HEK293T (cell line): ENCODE measurements around the gene WDR73.

Source experiments
- BHLHE40 ChIP-seq: fragments of 450-650 bp; IDR thresholded peaks from 2 replicates; pipeline ENCODE4 v1.6.1; 2016; ENCODE audit warnings: mild to moderate bottlenecking, moderate library complexity, borderline replicate concordance
- FOXK2 ChIP-seq: fragments of 450-650 bp; IDR thresholded peaks from 2 replicates; pipeline ENCODE4 v1.6.1; 2016; ENCODE audit warnings: mild to moderate bottlenecking
- NFRKB ChIP-seq: fragments of 450-650 bp; IDR thresholded peaks from 2 replicates; pipeline ENCODE4 v1.6.1; 2016; ENCODE audit warnings: mild to moderate bottlenecking, moderate library complexity
- SP1 ChIP-seq: fragments of 450-650 bp; IDR thresholded peaks from 2 replicates; pipeline ENCODE4 v1.6.1; 2017
- TARDBP ChIP-seq: fragments of 450-650 bp; IDR thresholded peaks from 2 replicates; pipeline ENCODE4 v1.6.1; 2016

DNA sequence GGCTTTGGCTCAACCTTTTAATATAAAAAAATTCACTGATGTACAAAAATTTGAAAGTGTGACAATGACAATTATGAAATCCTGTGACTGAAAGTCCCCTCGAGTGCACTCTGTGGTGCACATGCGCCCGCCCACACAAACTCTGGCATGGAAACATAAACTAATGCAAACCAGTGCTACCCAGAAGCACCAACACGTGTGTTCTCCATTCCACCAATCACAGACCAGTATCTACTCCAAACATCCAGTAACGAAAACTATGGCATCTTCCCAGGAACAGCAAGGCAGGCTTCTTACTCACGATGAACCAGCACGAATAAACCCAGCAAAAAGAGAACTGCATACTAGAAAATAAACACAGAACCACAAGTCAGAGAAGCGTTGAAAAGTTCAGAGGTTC is 15.6 kb upstream of the WDR73 start:
- TF ChIP-seq FOXK2 (no peak), SP1 (no peak), TARDBP (no peak), BHLHE40 (no peak), NFRKB (no peak)
